Upper lobe of right lung (tissue), 1 donor: ENCODE results near the gene PPME1. TPM values are rescaled to one million over a fixed set of nuclear protein-coding genes. Genes with fewer than 3 reads are reported as not detected.

Experiments used
- ATAC-seq: fragments of 200-7000 bp; cut with Tn5 transposase; one replicate; pipeline ENCODE4 v1.9.1; 2020; ENCODE audit warnings: mild to moderate bottlenecking, moderate library complexity
- DNase-seq: peaks from one replicate; pipeline ENCODE4 v3.0.0-alpha.2; 2020
- H3K27ac ChIP-seq: fragments of 200-600 bp; one replicate; pipeline ENCODE4 v1.8.0; 2022
- H3K27me3 ChIP-seq: fragments of 200-600 bp; one replicate; pipeline ENCODE4 v1.8.0; 2022; ENCODE audit warnings: mild to moderate bottlenecking
- H3K36me3 ChIP-seq: fragments of 200-600 bp; one replicate; pipeline ENCODE4 v1.8.0; 2022
- H3K4me1 ChIP-seq: fragments of 200-600 bp; one replicate; pipeline ENCODE4 v1.8.0; 2022
- H3K4me3 ChIP-seq: fragments of 200-600 bp; one replicate; pipeline ENCODE4 v1.8.0; 2022; ENCODE audit warnings: mild to moderate bottlenecking
- H3K9me3 ChIP-seq: fragments of 200-600 bp; one replicate; pipeline ENCODE4 v1.8.0; 2022
- CTCF ChIP-seq: fragments of 200-600 bp; IDR thresholded peaks from one replicate; pipeline ENCODE4 v1.8.0; 2022; ENCODE audit warnings: antibody characterized with exemption
- intact Hi-C: fragments of 100-400 bp; cut with DNase I; formaldehyde crosslinking; loops from one replicate; pipeline ENCODE4 v1.11.0; 2022
- total RNA-seq: library from RNA; stranded (reverse); fragmentation: NEBNext Ultra II Directional; extraction: Animal tissue kit (Norgen Biotek cat#: 25700); gene quantifications from one replicate; pipeline ENCODE4 v1.2.1, GENCODE V29; 2021
- donor health status: DM: no; HTN: yes; CAD: no; lungs with severe emphysema.

PPME1 gene
- total RNA-seq, 1 donor from 2014 or later: 32.0 TPM

- ATAC-seq (no peak), DNase-seq (no peak)
- no peaks in the 10 kb centered on the region for H3K4me1 ChIP-seq
- no peak overlapping the region for H3K4me3 ChIP-seq
- no peaks in the 10 kb centered on the region for H3K36me3 ChIP-seq
- no peaks in the 10 kb centered on the region for H3K9me3 ChIP-seq
- intact Hi-C loops: no loop called here
- TF ChIP-seq CTCF: no peak
- H3K27ac ChIP-seq: no peak overlapping the region
- H3K27me3 ChIP-seq: no peaks in the 10 kb centered on the region
Observed at GRCh38 chr11:74276581-74276980, 105.5 kb downstream of the PPME1 start.

GRCh38 chr11:74278103-74278502 is 107.0 kb downstream of the PPME1 start:
- H3K36me3 ChIP-seq: no peaks in the 10 kb centered on the region
- intact Hi-C loops: no loop called here
- ATAC-seq (no peak), DNase-seq (no peak)
- no peaks in the 10 kb centered on the region for H3K27me3 ChIP-seq
- no peaks in the 10 kb centered on the region for H3K9me3 ChIP-seq
- H3K4me1 ChIP-seq: peaks cover 3% of the 10 kb centered on the region
- no peak overlapping the region for H3K4me3 ChIP-seq
- H3K27ac ChIP-seq: no peak overlapping the region
- TF ChIP-seq CTCF: no peak

- H3K36me3 ChIP-seq: no peaks in the 10 kb centered on the region
- no peak overlapping the region for H3K27ac ChIP-seq
- peaks cover 3% of the 10 kb centered on the region for H3K4me1 ChIP-seq
- H3K4me3 ChIP-seq: no peak overlapping the region
- DNase-seq (no peak), ATAC-seq (no peak)
- H3K9me3 ChIP-seq: no peaks in the 10 kb centered on the region
- intact Hi-C loops: no loop called here
- no peak for TF ChIP-seq CTCF
- H3K27me3 ChIP-seq: no peaks in the 10 kb centered on the region
Observed at GRCh38 chr11:74278721-74279161, 107.7 kb downstream of the PPME1 start.

- Histone ChIP-seq H3K27ac (no peak overlapping the region), H3K4me3 (no peak overlapping the region), H3K9me3 (no peaks in the 10 kb centered on the region), H3K4me1 (peaks cover 3% of the 10 kb centered on the region), H3K36me3 (no peaks in the 10 kb centered on the region), H3K27me3 (no peaks in the 10 kb centered on the region)
- ATAC-seq: no peak
- intact Hi-C loops: no loop called here
- no peak for TF ChIP-seq CTCF
- DNase-seq: no peak
Observed at GRCh38 chr11:74279256-74279655, 108.2 kb downstream of the PPME1 start.

GRCh38 chr11:74280494-74280893 is 109.4 kb downstream of the PPME1 start:
- intact Hi-C loops: no loop called here
- no peaks in the 10 kb centered on the region for H3K36me3 ChIP-seq
- DNase-seq (no peak), ATAC-seq (peak; percentile 67)
- H3K4me3 ChIP-seq: no peak overlapping the region
- no peaks in the 10 kb centered on the region for H3K27me3 ChIP-seq
- H3K27ac ChIP-seq: no peak overlapping the region
- no peaks in the 10 kb centered on the region for H3K9me3 ChIP-seq
- no peak for TF ChIP-seq CTCF
- H3K4me1 ChIP-seq: peaks cover 3% of the 10 kb centered on the region

GRCh38 chr11:74282421-74282820 is 111.3 kb downstream of the PPME1 start:
- Histone ChIP-seq H3K27ac (no peak overlapping the region), H3K4me3 (no peak overlapping the region), H3K27me3 (no peaks in the 10 kb centered on the region), H3K4me1 (peaks cover 3% of the 10 kb centered on the region), H3K36me3 (no peaks in the 10 kb centered on the region), H3K9me3 (no peaks in the 10 kb centered on the region)
- peak; percentile 88 for ATAC-seq
- peak; percentile 72 for DNase-seq
- intact Hi-C loops: no loop called here
- TF ChIP-seq CTCF: no peak
